GM18498 (cell line): ENCODE measurements around the gene OPN1SW.

Experiments used
- ATAC-seq: cut with Tn5 transposase; IDR thresholded peaks from one replicate; pipeline ENCODE4 v1.9.1; 2021; ENCODE audit warnings: mild to moderate bottlenecking, moderate library complexity; ENCODE audit not compliant: unreplicated experiment

The OPN1SW gene

DNA sequence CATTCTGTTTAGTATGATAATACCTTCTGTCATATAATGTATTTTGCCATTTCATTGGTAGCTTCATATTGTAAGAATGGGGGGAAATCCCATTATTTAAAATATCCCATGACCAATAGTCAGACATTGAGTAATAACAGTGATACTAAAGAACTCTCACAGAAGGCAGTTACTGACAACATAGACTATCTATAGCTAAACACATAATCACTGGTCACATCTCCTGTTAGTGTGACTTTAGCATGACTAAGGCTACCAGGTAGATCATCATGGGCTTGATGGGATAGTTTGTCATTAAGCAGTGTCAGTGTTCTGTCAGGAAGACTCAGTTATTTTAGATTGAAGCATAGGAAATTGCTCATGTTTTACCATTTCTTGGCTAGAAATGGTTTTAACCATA lies 16.4 kb downstream of the OPN1SW start:
- no peak for ATAC-seq

DNA sequence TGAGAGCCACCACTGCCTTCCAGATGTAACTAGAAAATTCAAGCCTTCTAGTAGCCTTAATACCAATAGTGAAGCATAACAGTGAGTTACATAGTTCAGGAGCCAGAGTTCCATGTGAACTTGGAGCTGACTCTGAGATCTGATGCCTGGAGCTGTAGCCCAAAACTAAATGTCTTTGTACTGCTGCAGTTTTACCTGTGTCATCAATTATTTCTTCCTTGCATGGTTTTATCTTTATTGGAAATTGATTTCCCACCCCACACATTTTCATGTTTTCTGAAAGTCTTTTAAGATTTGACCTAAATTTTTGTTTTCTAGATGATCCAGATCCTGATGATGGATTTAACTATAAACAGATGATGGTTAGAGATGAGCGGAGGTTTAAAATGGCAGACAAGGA lies 17.0 kb downstream of the OPN1SW start:
- ATAC-seq: no peak

DNA sequence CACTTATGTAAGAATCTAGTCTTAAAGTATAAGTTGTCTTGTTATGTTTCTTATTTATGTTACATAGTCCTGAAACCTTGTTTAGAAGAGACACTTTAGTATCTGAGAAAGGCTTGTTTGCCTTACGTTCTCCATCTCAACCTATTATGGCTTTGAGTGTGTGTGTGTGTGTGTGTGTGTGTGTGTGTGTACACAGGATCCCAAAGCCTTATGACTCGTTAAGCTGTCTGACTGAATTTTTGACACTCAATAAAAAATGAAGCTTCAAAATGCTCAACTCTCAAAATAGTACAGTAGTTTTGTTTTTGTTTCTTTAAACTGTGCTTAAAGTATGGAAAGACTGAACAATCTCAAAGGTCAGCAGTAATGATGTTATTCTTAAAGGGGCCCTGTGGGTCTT lies 18.4 kb downstream of the OPN1SW start:
- ATAC-seq: no peak

DNA sequence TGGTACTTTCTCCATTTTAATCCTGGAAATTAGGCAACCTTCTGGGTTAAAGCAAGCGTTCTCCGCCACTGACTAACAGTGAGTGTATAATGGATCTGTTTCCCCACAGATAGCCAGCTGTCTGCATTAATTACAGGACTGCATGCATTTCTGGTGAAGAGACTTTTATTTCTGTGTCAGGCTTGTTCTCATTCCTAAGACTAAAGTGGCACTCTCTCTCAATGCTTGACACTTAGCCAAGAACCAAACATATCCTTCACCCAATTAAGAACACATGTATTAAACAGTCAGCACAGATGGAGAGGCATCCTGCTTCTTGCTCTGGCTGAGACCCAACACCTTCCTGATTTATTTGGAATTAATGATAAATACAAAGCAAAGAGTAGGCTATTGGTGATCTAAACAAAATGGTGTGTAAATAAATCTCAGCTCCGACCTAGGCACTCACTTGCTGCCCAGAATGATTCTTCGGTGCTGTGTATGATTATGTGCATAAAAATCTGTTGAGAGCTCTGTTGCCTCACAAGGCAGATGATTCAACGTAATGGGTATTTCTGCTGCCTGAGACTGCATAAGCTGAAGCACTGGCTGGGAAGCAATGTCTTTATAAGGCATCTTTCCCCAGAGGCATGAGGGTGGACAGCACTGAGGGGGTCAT lies 19.6 kb downstream of the OPN1SW start:
- ATAC-seq: no peak

DNA sequence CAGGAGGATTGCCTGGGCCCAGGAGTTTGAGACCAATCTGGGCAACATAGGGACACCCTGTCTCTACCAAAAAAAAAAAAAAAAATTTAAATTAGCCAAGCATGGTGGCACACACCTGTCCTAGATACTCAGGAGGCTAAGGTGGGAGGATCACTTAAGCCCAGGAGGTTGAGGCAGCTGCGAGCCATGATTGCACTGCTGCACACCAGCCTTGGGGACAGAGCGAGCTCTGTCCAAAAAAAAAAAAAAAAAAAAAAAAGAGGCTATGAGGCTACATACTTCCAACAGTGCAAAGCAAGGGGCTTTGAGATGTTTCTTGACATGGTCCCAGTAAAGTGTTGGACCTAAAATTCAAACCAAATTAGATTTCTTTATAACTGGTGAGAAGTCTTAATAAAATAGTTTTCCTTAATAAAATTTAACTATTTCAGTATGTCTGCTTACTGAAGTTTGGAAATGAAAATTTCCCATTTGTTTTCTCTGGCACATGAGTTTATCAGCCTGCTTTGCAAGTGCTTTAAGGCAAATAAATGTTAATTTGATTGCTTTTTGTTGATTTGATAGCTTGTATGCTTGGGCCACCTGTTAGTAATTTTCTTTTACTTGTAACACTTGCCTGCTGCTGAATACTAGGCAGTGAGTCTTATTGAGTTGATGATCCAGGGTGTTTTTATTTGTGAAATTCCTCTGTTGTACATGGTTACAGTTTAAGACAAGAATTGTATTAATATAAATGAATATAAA lies 20.3 kb downstream of the OPN1SW start:
- ATAC-seq: no peak

DNA sequence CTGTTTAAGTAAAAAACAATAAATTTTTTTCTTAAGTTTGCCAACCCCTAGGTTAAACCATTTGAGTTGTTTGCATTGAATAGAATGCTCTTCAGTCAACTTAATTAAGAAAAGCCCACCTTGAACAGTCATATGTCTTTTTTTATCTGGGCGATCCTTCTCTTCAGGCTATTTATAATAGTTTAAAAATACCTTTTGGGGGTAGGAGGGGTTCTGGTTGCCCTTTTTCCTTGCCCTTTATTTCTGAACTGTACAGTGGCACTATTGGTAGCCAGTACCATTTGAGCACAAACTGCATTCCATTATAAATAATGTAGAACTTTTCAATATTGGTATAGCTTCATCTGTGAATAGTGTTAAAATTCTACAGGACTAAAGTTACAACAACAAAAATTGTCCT lies 23.3 kb downstream of the OPN1SW start:
- no peak for ATAC-seq

DNA sequence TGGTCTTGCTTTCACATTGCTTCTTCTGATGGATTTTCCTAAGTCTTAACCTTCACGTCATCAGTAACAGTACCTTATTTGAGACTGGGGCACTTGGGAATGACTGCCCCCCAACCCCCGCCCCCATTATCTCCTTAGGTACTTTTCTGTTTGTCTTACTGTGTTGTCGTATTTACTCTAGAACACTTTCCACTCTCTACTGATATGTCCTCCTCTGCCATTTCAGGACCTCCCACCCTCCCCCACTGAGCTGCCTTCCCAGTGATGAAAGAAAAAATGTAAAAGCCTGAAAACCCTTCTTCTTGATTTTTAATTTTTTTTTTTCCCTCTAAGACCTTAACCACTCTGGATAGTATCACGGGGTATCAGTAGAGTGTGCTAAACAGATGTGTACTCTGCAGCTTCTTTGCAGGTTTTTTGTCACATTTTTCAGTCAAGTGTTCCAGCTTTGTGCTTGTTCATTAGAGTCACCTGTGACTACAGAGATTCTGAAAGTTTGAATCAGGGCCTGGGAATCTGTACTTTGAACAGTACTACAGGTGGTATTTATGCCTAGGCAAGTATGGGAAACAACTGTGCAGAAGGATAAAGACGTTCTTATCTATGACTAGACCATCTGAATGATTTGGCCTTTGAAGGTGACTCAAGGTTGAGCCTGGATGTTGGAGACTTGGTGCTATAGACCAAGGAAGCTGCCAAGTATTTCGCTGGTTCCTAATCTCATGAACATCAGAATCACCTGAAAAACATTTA lies 28.1 kb downstream of the OPN1SW start:
- ATAC-seq: no peak

DNA sequence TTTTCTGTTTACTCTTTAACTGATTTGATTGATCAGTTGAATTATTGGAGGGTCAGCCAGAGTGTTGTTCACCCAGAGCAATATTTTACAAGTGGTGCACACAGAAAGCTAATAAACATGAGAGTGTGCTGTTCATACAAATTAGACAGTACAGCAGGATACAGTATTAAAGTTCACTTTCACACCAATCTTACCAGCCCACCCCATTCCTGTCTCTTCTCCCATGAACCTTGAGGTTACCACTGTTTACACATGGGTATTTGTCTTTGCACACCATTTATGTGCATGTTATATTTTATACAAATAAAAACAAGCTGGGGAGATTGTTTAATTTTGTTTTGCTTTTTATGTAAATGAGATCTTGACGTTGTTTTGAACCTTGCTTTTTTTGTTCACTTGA lies 29.9 kb downstream of the OPN1SW start:
- no peak for ATAC-seq

DNA sequence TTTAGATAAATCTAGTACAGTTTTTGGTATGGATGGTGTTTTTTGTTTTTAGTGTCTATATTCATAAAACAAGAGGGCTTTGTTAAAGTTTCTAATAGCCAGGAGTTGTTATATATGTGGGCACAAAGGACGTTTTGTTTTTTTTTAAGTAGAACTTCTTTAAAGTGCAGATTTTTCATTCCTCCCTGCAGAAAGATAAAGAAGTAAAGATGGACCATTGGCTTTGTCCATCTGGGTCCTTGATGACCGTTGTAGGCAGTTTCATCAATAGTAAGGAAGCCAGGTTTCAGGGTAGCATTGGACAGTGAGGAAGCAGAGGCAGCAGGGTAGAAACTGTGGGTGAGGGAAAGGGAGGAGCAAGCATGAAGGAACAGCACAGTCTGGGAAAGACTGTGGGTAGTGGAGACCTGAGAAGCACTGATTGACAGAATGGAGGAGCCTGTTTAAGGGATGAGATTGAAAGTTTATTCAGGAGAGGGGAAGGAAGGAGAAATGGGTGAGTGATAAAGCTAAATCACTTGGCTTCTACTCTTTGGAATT lies 31.2 kb downstream of the OPN1SW start:
- no peak for ATAC-seq

DNA sequence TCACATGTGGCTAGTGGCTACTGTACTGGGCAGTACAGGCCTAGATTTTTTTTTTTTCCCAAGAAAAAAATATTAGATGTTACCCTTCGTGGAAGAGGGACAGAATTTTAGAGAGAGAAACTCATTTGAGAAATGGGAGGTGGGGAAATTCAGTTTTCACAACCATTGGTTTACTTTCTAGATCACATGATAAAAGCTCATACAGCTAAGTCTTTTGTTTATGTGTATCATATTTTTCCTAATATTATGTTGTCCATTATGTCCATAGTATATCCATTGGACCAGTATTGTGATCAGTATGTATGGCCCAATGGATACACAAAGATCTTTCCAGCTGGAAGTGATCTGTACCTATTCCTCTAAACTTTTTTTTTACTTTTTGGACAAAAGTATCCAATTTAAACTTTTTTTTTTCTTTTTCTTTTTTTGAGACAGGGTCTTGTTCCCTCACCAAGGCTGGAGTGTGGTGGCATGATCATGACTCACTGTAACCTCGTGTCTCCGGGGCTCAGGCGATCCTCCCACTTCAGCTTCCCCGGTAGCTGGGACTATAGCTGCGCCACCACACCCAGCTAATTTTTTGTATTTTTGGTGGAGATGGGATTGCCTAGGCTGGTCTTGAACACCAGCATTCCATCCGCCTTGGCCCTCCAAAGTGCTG lies 32.4 kb downstream of the OPN1SW start:
- no peak for ATAC-seq

DNA sequence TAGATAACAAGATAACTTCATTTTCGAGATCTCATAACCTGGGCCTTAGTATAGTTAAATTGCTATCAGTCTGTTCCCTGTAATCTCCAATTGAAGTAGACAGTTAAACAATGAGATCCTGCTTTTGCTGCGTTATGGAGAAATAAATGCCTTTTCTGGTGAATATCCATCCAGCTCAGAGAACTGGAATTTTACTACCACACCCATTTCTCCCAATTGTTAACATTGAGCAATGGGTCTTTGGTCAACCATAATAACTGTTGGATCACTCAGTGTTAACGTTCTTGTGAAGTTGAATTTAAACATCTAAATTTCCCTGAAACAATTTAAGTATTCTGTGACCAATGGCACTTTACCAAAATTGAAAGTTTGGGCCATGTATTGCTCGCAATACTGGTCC lies 33.4 kb downstream of the OPN1SW start:
- ATAC-seq: no peak

DNA sequence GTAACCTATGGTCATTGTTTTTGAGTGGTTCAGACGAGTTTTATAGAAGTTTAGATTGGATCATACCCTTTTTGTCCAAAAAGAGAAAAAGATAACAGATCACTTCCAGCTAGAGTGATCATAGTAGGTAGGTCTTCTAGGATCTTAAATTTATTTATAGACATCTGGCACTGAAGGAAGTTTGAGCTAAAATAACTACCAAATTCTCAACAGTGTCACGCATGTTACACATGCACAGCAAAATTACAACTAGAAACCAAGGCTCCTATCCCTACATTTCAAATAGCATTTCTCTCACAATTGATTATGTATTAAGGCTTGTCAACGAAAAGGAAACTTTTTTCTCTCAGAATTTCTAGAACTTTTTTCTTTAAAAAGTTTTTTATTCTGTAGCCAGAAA lies 34.1 kb downstream of the OPN1SW start:
- ATAC-seq: no peak

DNA sequence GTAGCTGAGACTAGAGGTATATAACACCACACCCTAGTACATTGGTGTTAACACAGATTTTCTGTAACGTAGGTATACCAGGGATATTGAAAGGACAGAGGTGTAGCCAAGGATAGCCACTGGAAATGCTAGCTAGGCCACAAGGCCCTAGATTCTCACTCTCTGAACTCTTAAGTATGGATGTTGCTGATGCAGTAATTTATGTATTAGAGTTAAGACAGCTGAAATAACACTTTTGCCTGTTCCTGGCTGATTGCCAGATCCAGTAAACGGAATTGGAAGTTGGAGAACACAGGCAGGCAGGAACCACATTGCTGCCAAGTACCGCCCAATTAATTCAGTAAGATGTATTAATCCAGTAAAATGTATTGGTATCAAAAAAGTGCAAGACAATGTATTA lies 34.6 kb downstream of the OPN1SW start:
- no peak for ATAC-seq

DNA sequence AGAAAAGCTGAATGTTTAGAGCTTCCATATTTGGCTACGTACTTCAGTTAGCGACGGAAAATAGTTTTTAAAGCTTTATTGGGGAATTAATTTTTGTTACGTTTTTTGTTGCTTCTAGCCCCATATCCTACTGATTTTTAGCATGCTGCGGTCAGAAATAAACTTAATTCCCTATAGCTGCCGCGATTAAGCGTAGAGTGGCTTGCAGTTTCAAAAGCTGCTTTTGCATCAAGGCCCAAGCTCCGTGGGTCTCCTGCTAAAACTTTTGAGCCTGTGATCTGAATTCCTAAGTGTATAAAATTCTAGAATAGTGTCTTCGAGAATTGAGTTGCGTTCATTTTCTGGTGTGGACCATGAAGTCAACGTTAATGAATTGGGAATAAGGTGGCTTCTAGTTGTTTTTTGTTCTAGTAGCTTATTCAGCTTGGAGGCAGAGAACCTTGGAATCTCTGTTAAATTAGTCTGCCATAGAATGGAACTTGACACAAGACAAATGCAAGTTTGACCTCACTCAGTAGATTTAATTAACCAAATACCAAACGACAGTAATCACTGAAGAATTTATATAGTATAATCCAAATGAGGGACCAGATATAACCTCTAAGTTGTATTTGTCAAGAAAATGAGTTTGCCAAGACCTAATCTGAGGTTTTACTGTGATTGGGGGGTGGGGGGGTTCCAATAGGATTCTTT lies 35.5 kb downstream of the OPN1SW start:
- ATAC-seq: no peak

DNA sequence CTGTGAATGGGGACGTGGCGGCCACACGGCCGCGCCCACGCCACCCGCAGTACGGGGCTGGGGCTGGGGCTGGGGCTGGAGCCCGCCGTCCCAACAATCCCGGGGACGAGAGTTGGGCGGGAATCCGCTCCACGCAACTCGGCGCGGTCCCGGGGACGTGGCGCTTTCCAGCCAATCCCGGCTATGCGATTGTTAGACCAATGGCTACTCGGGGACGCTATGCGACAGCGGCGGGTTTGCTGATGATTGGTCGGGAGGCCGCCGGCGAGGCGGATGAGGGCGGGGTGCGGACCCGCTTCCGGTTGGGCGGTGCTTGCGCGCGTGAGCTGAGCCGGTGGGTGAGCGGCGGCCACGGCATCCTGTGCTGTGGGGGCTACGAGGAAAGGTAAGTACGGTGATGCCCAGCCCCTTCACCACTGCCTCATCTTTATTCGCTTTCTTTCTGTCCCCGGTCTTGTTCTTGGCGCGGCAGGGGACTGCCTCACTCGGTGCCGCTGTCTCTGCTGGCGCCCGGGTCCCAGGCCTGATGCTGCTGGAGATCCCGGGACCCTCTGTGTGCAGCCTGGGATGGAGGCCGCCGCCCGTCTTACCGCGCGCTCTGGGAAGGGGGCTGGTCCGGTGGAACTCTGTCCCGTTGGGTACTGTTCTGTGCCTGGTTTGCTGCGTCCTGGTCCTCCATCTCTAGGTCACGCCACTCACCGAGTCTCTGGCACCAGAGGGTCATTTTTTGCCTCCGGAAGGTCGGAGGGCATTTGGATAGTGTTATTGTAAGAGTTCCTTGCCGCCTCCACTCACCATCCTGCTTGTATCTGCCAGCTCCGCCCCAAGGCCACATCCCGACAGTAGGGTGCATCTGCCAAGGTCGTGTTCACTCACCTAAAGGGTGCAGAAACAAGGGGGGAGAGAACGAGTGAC lies 36.3 kb downstream of the OPN1SW start, which contains the start of gene CALU:
Gene CALU, plus strand, starts transcription at position 312 of the 915 bp plus-strand sequence. CDS start 9,225 bp downstream, outside the sequence.
- peak; percentile 98 for ATAC-seq

DNA sequence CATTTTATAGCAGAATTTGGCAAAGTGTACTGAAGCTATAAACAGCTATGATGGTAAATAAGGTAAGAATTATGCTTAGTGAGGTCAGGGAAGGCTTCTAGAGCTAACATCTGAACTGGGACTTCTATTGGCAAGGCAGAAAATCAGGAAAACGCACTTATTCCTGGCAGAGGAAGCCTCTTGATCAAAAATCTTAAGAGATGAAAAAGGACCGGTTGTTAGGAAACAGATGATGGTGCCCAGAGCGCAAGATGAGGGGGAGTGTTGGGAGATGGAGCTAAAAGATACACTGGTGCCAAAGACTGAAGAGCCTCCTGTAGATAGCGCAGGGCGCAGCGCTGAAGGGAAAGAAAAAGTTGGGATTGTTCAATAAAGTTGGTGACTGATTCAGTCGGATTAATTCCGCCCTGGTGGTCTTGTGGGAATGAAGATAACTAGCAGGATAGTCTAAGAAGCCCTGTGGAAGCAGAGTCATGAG lies 37.0 kb downstream of the OPN1SW start:
- peak; percentile 7 for ATAC-seq

DNA sequence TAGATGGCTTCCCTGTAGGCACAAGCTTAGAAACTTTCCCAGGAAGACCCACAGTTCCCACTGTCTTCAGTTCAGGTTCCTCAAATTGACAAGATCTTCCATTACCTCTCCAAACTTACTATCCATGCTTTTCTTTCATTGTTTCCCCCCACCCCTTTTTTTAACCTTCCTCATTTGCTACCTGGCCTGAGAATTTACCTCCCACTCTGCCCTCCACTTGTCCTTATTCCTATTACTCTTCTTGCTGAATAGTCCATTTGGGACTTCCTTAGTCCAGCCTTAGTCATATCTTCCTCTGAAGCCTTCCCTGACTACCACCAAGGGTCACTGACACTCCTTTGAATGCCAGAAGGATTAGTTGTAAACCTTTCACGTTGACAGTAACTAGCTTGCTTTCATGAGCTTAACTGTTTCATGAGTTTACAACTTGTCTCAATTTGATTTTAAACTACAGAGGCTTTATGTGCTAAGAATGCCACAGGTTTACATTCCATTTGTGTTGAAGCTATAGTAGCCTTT lies 37.7 kb downstream of the OPN1SW start:
- no peak for ATAC-seq

DNA sequence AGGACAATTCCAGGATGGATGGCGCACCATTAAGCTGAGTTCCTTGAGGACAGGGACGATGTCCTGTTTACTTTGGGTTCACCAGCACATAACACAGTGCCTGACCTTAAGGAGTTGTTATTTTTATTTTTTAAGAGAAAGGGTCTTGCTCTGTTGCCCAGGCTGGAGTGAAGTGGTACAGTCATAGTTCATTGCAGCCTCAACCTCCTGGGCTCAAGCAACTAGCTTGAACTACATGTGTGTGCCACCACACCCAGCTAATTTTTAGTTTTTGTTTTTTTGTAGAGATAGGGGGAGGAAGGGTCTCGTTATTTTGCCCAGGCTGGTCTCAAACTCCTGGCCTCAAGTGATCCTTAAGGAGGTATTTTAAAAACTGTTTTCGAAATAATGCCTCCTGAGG lies 38.2 kb downstream of the OPN1SW start:
- no peak for ATAC-seq

DNA sequence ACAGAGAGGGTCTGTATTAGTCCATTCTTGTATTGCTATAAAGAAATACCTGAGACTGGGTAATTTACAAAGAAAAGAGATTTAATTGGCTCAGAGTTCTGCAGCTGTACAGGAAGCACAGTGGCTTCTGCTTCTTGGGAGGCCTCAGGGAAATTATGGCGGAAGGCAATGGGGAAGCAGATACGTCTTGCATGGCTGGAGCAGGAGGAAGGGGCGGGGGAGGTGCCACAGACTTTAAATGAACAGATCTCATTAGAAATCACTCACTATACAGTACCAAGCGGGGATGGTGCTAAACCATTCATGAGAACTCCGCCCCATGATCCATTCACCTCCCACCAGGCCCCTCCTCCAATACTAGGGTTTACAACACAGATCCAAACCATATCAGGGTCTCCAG lies 40.2 kb downstream of the OPN1SW start:
- no peak for ATAC-seq
